GM12801 (cell line): ENCODE data around the gene TMEM237.

Source experiments
- CTCF ChIP-seq: IDR thresholded peaks from one replicate; pipeline ENCODE4 v1.5.1; 2011; ENCODE audit warnings: control low read depth; ENCODE audit not compliant: insufficient read length; ENCODE audit errors: extremely low read depth

Gene TMEM237

GRCh38 chr2:201642086-201642578 lies 1.2 kb downstream of the TMEM237 start:
- TF ChIP-seq CTCF = no peak

GRCh38 chr2:201639205-201639604 lies 4.1 kb downstream of the TMEM237 start:
- no peak for TF ChIP-seq CTCF

GRCh38 chr2:201638326-201638725 lies 5.0 kb downstream of the TMEM237 start:
- TF ChIP-seq CTCF = no peak

- TF ChIP-seq CTCF = no peak
These were observed 9.5 kb downstream of the TMEM237 start for GRCh38 chr2:201633661-201634249.

- no peak for TF ChIP-seq CTCF
These were observed 12.3 kb downstream of the TMEM237 start for GRCh38 chr2:201631041-201631440.

GRCh38 chr2:201630577-201630976 lies 12.7 kb downstream of the TMEM237 start:
- TF ChIP-seq CTCF = no peak

GRCh38 chr2:201628545-201628944 lies 14.8 kb downstream of the TMEM237 start:
- TF ChIP-seq CTCF = no peak
